Stimulated activated CD4-positive, alpha-beta T cell treated with anti-CD3 and anti-CD28 coated beads, TNF-alpha, amount 100 ng/mL, for 24 hours (primary cell): Measurements from ENCODE around the gene PDE10A.

Source experiments
- DNase-seq, 3 experiments: peaks; one replicate each; pipeline ENCODE4 v3.0.0-alpha.2; 2020; ENCODE audit warnings: low read depth in 3 of 3

PDE10A gene

GRCh38 chr6:165678429-165678828 lies 15.4 kb upstream of the PDE10A start:
- DNase-seq, result no peak

- DNase-seq, result no peak
Observed at GRCh38 chr6:165677091-165677490, 14.1 kb upstream of the PDE10A start.

GRCh38 chr6:165676435-165677068 lies 13.5 kb upstream of the PDE10A start:
- no peak for DNase-seq

- no peak for DNase-seq
Observed at GRCh38 chr6:165675120-165675519, 12.1 kb upstream of the PDE10A start.

GRCh38 chr6:165674155-165675029 lies 11.4 kb upstream of the PDE10A start:
- no peak for DNase-seq

- DNase-seq, result no peak
Observed at GRCh38 chr6:165671222-165671768, 8.3 kb upstream of the PDE10A start.

GRCh38 chr6:165668951-165669350 lies 5.9 kb upstream of the PDE10A start:
- no peak for DNase-seq

GRCh38 chr6:165665384-165665672 lies 2.3 kb upstream of the PDE10A start:
- no peak for DNase-seq

- no peak for DNase-seq
Observed at GRCh38 chr6:165664559-165665383, 1.7 kb upstream of the PDE10A start.

GRCh38 chr6:165663736-165664558 lies 906 bp upstream of the PDE10A start:
- no peak for DNase-seq

GRCh38 chr6:165663377-165663735 lies 315 bp upstream of the PDE10A start:
- DNase-seq, result no peak

- DNase-seq, result no peak
Observed at GRCh38 chr6:165662041-165662748, 846 bp downstream of the PDE10A start.

- no peak for DNase-seq
Observed at GRCh38 chr6:165661664-165662025, 1.4 kb downstream of the PDE10A start.

GRCh38 chr6:165660857-165661663 lies 2.0 kb downstream of the PDE10A start:
- DNase-seq, result no peak

- DNase-seq, result no peak
Observed at GRCh38 chr6:165659945-165660856, 2.8 kb downstream of the PDE10A start.

- DNase-seq, result no peak
Observed at GRCh38 chr6:165658395-165659058, 4.5 kb downstream of the PDE10A start.

GRCh38 chr6:165657325-165657680 lies 5.7 kb downstream of the PDE10A start:
- DNase-seq, result no peak

- DNase-seq, result no peak
Observed at GRCh38 chr6:165656581-165657324, 6.3 kb downstream of the PDE10A start.
